ENCODE data around the gene PLCB4. TPM values are rescaled to one million over a fixed set of nuclear protein-coding genes. Genes with fewer than 3 reads are reported as not detected.

Gene PLCB4
- total and polyA plus RNA-seq, 7 donors: 0.90 to 6.7 (median 2.1) TPM

DNA sequence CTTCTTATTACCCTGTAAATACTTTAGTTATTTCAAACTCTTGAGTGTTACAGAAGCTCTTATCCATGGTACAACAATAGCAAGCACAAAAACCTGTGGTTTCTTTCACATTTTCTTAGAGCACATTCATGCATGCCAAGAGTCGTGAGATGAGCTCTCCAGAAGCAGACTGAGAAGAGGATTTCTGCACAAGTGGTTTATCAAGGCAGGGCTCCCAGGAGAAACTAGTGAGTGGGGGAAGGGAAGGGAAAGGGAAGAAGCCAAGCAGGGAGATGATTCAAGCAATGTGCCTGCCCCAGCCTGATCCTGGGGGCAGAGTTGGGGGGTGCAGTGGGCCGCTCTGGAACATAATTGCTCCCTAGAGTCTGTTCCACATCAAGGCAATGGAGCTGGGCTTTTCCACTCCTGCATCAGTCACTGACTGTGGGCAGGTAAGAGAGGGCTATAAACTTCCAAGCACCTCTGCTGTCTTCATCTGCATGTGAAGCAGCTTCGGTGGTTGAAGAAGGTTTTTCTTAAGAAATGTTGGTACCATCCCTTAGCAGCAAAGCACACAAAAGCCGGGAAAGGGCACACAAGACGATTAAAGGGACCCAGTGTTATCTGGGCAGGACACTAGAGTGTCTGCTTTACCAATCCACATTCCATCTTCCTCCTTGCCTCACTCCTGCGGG, 152.1 kb downstream of the PLCB4 start:
- Histone ChIP-seq H3K4me1 (peaks cover 30% of the 10 kb centered on the region), H3K27ac (no peak overlapping the region), H3K36me3 (ENCODE audit: insufficient read depth in 1 of 2, low read depth in 1 of 2) (no peaks in the 10 kb centered on the region), H3K4me3 (no peak overlapping the region), H3K9me3 (no peaks in the 10 kb centered on the region), H3K27me3 (ENCODE audit: insufficient read depth in 3 of 3, low read length in 2 of 3) (no peaks in the 10 kb centered on the region)
- TF ChIP-seq, protein P1, sequence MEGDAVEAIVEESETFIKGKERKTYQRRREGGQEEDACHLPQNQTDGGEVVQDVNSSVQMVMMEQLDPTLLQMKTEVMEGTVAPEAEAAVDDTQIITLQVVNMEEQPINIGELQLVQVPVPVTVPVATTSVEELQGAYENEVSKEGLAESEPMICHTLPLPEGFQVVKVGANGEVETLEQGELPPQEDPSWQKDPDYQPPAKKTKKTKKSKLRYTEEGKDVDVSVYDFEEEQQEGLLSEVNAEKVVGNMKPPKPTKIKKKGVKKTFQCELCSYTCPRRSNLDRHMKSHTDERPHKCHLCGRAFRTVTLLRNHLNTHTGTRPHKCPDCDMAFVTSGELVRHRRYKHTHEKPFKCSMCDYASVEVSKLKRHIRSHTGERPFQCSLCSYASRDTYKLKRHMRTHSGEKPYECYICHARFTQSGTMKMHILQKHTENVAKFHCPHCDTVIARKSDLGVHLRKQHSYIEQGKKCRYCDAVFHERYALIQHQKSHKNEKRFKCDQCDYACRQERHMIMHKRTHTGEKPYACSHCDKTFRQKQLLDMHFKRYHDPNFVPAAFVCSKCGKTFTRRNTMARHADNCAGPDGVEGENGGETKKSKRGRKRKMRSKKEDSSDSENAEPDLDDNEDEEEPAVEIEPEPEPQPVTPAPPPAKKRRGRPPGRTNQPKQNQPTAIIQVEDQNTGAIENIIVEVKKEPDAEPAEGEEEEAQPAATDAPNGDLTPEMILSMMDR (IDR thresholded peaks at IDR 0.05): no peak
- WGBS, 3 donors: 66 to 73% (median 66%) methylated on average over 6 of the region's 6 CpGs
- DNase-seq (no peak), ATAC-seq (no peak)
- intact Hi-C loops (cut with DNase I): loop anchor here (10.0 kb wide), 2 partner anchors 114 to 134 kb away; no protein-coding TSS in a partner anchor

DNA sequence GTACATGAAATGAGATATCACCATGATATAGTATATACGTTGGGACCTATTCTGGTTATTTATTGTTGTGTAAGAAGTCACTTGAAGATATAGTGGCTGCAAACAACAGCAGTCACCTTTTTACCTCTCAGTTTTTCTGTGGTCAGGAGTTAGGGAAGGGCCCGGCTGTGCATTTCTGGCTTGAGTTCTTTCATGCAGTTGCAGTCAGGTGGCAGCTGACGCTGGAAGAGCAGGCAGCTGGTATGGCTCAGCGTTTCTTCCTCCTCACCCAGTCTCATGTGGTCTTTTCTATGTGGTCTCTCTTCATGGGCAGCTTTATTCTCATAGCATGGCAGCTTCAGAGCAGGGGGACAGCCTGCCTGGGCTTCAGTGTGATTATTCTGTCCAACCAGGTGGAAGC, 154.4 kb downstream of the PLCB4 start:
- no peak for ATAC-seq
- H3K9me3 ChIP-seq: no peaks in the 10 kb centered on the region
- H3K27ac ChIP-seq: no peak overlapping the region
- DNase-seq: no peak
- no peaks in the 10 kb centered on the region for H3K36me3 ChIP-seq (ENCODE audit: insufficient read depth in 1 of 2, low read depth in 1 of 2)
- intact Hi-C loops (cut with DNase I): loop anchor here (10.0 kb wide), 2 partner anchors 112 to 132 kb away; no protein-coding TSS in a partner anchor
- TF ChIP-seq, protein P1 (IDR thresholded peaks at IDR 0.05): no peak
- WGBS, 3 donors: 69 to 80% (median 71%) methylated on average over 4 of the region's 4 CpGs
- no peaks in the 10 kb centered on the region for H3K27me3 ChIP-seq (ENCODE audit: insufficient read depth in 3 of 3, low read length in 2 of 3)
- no peak overlapping the region for H3K4me3 ChIP-seq
- peaks cover 29% of the 10 kb centered on the region for H3K4me1 ChIP-seq

DNA sequence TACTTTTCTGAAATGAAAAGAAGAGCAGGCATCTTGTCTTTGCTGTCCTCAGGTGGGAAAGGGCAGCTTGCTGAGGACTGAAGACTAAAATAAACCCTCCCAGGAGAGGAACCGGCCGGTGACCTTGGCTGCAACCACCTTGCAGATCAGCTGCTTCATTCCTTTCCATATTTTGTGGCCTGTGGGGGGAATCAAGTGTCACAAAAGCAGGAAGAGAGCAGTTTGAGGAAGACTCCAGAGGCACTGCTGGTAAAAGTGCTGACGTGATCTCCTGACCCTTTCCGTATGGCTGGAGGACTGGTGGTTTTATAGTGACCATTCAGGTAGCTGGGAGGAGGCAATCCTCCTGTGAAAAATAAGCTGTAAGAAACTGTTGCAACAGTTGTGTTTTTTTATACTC, 157.0 kb downstream of the PLCB4 start:
- 5 to 10% (median 8%) methylated on average over 4 of the region's 4 CpGs for WGBS, 3 donors
- Histone ChIP-seq H3K27ac (peak overlapping the region; percentile 50), H3K27me3 (ENCODE audit: insufficient read depth in 3 of 3, low read length in 2 of 3) (no peaks in the 10 kb centered on the region), H3K4me1 (peaks cover 26% of the 10 kb centered on the region), H3K36me3 (ENCODE audit: insufficient read depth in 1 of 2, low read depth in 1 of 2) (no peaks in the 10 kb centered on the region), H3K4me3 (peak overlapping the region; percentile 11), H3K9me3 (no peaks in the 10 kb centered on the region)
- TF ChIP-seq, protein P1 (IDR thresholded peaks at IDR 0.05): no peak
- intact Hi-C loops (cut with DNase I): loop anchor here (10.0 kb wide), 2 partner anchors 109 to 129 kb away; no protein-coding TSS in a partner anchor
- ATAC-seq (peak; percentile 87 to 96 (median 90)), DNase-seq (peak in 1 of 2 donors; percentile 21)

DNA sequence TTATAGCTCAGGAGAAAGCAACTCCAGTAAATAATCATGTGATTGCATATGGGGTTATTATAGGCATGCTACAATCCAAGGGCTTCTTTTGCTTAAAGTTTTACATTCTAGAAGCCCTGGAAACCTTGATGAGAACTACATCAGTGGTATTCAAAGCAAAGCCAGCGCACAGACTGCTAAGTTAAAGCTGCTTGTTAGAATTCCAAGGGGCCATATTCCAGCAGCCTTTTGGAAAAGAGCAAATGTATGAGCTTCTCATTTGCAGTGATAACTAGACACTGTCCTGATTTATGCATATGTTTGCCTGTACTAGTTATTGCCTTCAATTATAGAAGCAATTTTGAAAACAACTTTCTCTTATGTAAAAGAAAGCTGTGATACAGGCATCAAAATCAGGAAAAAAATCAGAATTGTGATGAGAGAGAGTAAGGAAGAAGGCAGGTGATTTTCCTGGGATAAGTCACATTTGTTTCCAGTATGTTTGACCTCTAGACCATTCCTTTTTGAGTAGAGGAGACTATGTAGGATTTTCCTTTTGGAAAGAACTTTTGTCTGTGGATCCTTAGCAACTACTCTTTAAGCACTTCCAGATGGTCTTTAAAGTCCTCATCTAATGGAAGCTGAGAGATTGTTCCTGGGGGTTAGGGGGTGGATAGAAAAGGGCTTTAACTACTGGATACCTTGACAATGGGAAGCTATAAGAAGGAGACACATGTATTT, 159.2 kb downstream of the PLCB4 start:
- H3K27me3 ChIP-seq (ENCODE audit: insufficient read depth in 3 of 3, low read length in 2 of 3): no peaks in the 10 kb centered on the region
- H3K9me3 ChIP-seq: no peaks in the 10 kb centered on the region
- no peak overlapping the region for H3K4me3 ChIP-seq
- 78 to 100% (median 89%) methylated on average over 1 of the region's 1 CpG for WGBS, 3 donors
- TF ChIP-seq, protein P1 (IDR thresholded peaks at IDR 0.05): no peak
- DNase-seq (no peak), ATAC-seq (no peak)
- no peaks in the 10 kb centered on the region for H3K36me3 ChIP-seq (ENCODE audit: insufficient read depth in 1 of 2, low read depth in 1 of 2)
- no peak overlapping the region for H3K27ac ChIP-seq
- H3K4me1 ChIP-seq: peaks cover 26% of the 10 kb centered on the region
- intact Hi-C loops (cut with DNase I): loop anchor here (10.0 kb wide), 2 partner anchors 107 to 127 kb away; no protein-coding TSS in a partner anchor

All from psoas muscle (tissue), 8 donors.